GM21825 (cell line): ENCODE results near the gene FTH1.

Source experiments
- ATAC-seq: cut with Tn5 transposase; IDR thresholded peaks from one replicate; pipeline ENCODE4 v1.9.1; 2021; ENCODE audit warnings: mild to moderate bottlenecking, moderate library complexity; ENCODE audit not compliant: unreplicated experiment

Gene FTH1

GRCh38 chr11:61917334-61918109 lies 49.9 kb downstream of the FTH1 start, which contains the start of gene RAB3IL1:
TSS of gene RAB3IL1 (minus strand) at chr11:61917566. CDS start at chr11:61917367, 199 bp downstream.
- no peak for ATAC-seq

GRCh38 chr11:61916737-61917333 lies 50.6 kb downstream of the FTH1 start:
- no peak for ATAC-seq

GRCh38 chr11:61914471-61915171 lies 52.8 kb downstream of the FTH1 start:
- ATAC-seq, result no peak
